Muscle of leg (tissue), 11 donors: ENCODE results near the gene RAB3IP. TPM values are rescaled to one million over a fixed set of nuclear protein-coding genes. Genes with fewer than 3 reads are reported as not detected.
"Not testable (repeated sequence)": the region's sequence is repeated elsewhere in the genome, so short reads cannot be mapped to it uniquely, and the experiment has no call there.

Source experiments
- DNase-seq: peaks from one replicate; pipeline ENCODE4 v3.0.0; 2013
- H3K27ac ChIP-seq: one replicate; pipeline ENCODE4 v1.5.1; 2013; ENCODE audit warnings: mild to moderate bottlenecking, low read length, control low read depth
- H3K27me3 ChIP-seq: one replicate; pipeline ENCODE4 v1.6.1; 2013; ENCODE audit warnings: low read length; ENCODE audit not compliant: control insufficient read depth, insufficient read depth
- H3K36me3 ChIP-seq: one replicate; pipeline ENCODE4 v1.6.1; 2013; ENCODE audit warnings: low read length; ENCODE audit not compliant: control insufficient read depth, insufficient read depth
- H3K4me1 ChIP-seq: one replicate; pipeline ENCODE4 v1.6.1; 2013; ENCODE audit warnings: low read length; ENCODE audit not compliant: control insufficient read depth, insufficient read depth
- H3K4me3 ChIP-seq: one replicate; pipeline ENCODE4 v1.5.1; 2013; ENCODE audit warnings: low read length, control low read depth
- H3K9me3 ChIP-seq: replicated peaks from 2 replicates; pipeline ENCODE4 v1.6.1; 2013; ENCODE audit warnings: low read depth, low read length; ENCODE audit not compliant: control insufficient read depth
- WGBS: methylation state at CpG from one replicate; pipeline ENCODE4 v1.1.5; 2013; ENCODE audit warnings: missing lambda C conversion rate; ENCODE audit not compliant: insufficient coverage; 5-methylcytosine and 5-hydroxymethylcytosine counted together
- polyA plus RNA-seq, 8 donors: library from polyadenylated mRNA; unstranded; fragments of 120-200 nt; gene quantifications; one replicate each; pipeline versions ENCODE4 v1.2.1 to v1.2.3, GENCODE V29; 2013; ENCODE audit warnings: inconsistent platforms in 1 of 8, low replicate concordance in 1 of 8; ENCODE audit not compliant: insufficient read length in 8 of 8, insufficient read depth in 1 of 8
- total RNA-seq: library from RNA; stranded (reverse); fragments of 120-200 nt; gene quantifications from one replicate; pipeline ENCODE4 v1.2.4, GENCODE V29; 2013

RAB3IP gene
- total and polyA plus RNA-seq, 9 donors: 6.5 to 11.2 (median 9.0) TPM

- no peak overlapping the region for H3K27ac ChIP-seq
- no peaks in the 10 kb centered on the region for H3K36me3 ChIP-seq
- no peaks in the 10 kb centered on the region for H3K4me1 ChIP-seq
- H3K9me3 ChIP-seq: no peaks in the 10 kb centered on the region
- H3K4me3 ChIP-seq: no peak overlapping the region
- H3K27me3 ChIP-seq: no peaks in the 10 kb centered on the region
- DNase-seq: no peak
These were observed 108.3 kb downstream of the RAB3IP start for GRCh38 chr12:69846976-69847375.

DNA sequence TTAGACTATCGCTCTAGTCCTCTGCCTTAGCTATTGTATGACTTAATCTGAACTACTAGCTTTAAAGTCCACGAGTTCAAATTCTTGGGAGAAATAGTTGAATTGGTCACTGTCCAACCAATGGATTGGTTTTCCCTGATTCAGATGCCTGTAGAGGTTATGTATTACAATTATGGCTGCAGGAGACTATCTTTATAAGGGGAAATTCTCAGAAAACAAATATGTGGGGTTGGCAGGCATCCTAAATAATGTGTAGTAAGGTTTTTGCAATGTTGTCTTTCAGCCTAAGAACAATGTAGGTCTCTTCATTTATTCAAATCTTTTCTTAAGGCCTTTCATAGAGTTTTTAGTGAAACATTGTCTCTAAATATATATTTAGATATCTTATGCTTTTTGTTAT lies 113.3 kb downstream of the RAB3IP start:
- H3K4me1 ChIP-seq: no peaks in the 10 kb centered on the region
- no peak overlapping the region for H3K4me3 ChIP-seq
- H3K27me3 ChIP-seq: no peaks in the 10 kb centered on the region
- no peak overlapping the region for H3K27ac ChIP-seq
- peaks cover 3% of the 10 kb centered on the region for H3K9me3 ChIP-seq
- H3K36me3 ChIP-seq: no peaks in the 10 kb centered on the region
- no CpG with 5 or more reads among the region's 2 CpGs for WGBS
- DNase-seq: no peak

GRCh38 chr12:69853176-69853961 lies 114.7 kb downstream of the RAB3IP start:
- not testable (repeated sequence) for H3K36me3 ChIP-seq, H3K9me3 ChIP-seq, H3K4me1 ChIP-seq, DNase-seq, H3K27ac ChIP-seq, H3K27me3 ChIP-seq, H3K4me3 ChIP-seq
- 97% methylated on average over 46 of the region's 61 CpGs for WGBS

- no peak overlapping the region for H3K27ac ChIP-seq
- WGBS: 92% methylated on average over 2 of the region's 4 CpGs
- H3K27me3 ChIP-seq: no peaks in the 10 kb centered on the region
- no peaks in the 10 kb centered on the region for H3K36me3 ChIP-seq
- H3K4me1 ChIP-seq: no peaks in the 10 kb centered on the region
- no peak for DNase-seq
- no peaks in the 10 kb centered on the region for H3K9me3 ChIP-seq
- no peak overlapping the region for H3K4me3 ChIP-seq
These were observed 128.0 kb downstream of the RAB3IP start for GRCh38 chr12:69866698-69867097.

GRCh38 chr12:69868695-69869094 lies 130.0 kb downstream of the RAB3IP start:
- no peak for DNase-seq
- Histone ChIP-seq H3K27ac (no peak overlapping the region), H3K36me3 (no peaks in the 10 kb centered on the region), H3K9me3 (no peaks in the 10 kb centered on the region), H3K27me3 (no peaks in the 10 kb centered on the region), H3K4me1 (no peaks in the 10 kb centered on the region), H3K4me3 (no peak overlapping the region)
- 87% methylated on average over 7 of the region's 9 CpGs for WGBS

DNA sequence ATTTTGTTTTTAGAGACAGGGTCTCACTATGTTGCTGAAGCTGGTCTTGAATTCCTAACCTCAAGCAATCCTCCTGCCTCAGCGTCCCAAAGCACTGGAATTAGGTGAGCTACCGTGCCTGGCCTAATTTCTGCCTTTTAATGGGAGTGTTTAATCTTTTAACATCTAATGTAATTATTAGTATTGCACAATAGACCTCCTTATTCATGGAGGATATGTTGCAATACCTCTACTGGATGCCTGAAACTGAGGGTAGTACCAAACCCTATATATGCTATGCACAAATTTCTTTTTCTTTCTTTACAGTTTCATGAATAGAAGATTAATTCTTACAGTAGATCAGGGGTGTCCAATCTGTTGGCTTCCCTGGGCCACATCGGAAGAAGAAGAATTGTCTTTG lies 134.1 kb downstream of the RAB3IP start:
- H3K36me3 ChIP-seq: no peaks in the 10 kb centered on the region
- H3K9me3 ChIP-seq: no peaks in the 10 kb centered on the region
- H3K4me3 ChIP-seq: no peak overlapping the region
- no peaks in the 10 kb centered on the region for H3K27me3 ChIP-seq
- DNase-seq: no peak
- H3K27ac ChIP-seq: no peak overlapping the region
- H3K4me1 ChIP-seq: no peaks in the 10 kb centered on the region
- no CpG with 5 or more reads among the region's 3 CpGs for WGBS

Other genes starting within 250 kb of the RAB3IP start
- 191 TPM for gene CCT2, start 153.4 kb upstream of the RAB3IP start, total RNA-seq
- 100 to 1,000 TPM; 165 to 196 (median 177) TPM for gene CCT2, start 153.4 kb upstream of the RAB3IP start, polyA plus RNA-seq
- gene LRRC10, start 128.0 kb upstream of the RAB3IP start, total RNA-seq: not detected
- under 1 TPM in 2 of 8 donors, not detected in 6; 0.09 to 0.10 TPM for gene LRRC10, start 128.0 kb upstream of the RAB3IP start, polyA plus RNA-seq
- 41.7 TPM for gene BEST3, start 39.6 kb upstream of the RAB3IP start, total RNA-seq
- gene BEST3, start 39.6 kb upstream of the RAB3IP start, polyA plus RNA-seq: 10 to 100 TPM; 26.2 to 72.8 (median 45.5) TPM
- 0.35 TPM for gene MYRFL, start 86.4 kb downstream of the RAB3IP start, total RNA-seq
- gene MYRFL, start 86.4 kb downstream of the RAB3IP start, polyA plus RNA-seq: under 1 TPM; 0.21 to 0.94 (median 0.42) TPM